HCT116 (cell line): ENCODE measurements around the gene ACOT6. TPM values are rescaled to one million over a fixed set of nuclear protein-coding genes. Genes with fewer than 3 reads are reported as not detected.

Experiments
- ATAC-seq: fragments of 200-7000 bp; cut with Tn5 transposase; 2 replicates; pipeline ENCODE4 v1.9.1; 2020; ENCODE audit warnings: mild to moderate bottlenecking, moderate library complexity
- BruUV-seq: library from RNA; stranded (reverse); fragments of 400-500 nt; replicated peaks from 2 replicates; lab custom pipeline; 2021; lab: Mats Ljungman, UMichigan
- CTCF ChIA-PET: fragments of 300-600 bp; sonication (Branson Sonifier 250); formaldehyde crosslinking; loops from one replicate; lab custom pipeline; 2021; ENCODE audit warnings: antibody characterized with exemption; lab: Charles Lee
- POLR2A ChIA-PET: fragments of 300-600, 350-600 bp; sonication (Branson Sonifier 250); formaldehyde crosslinking; loops from one replicate; lab custom pipeline; 2021; ENCODE audit warnings: antibody characterized with exemption; lab: Charles Lee
- RAD21 ChIA-PET, 2 experiments: fragments of 300-600 bp; sonication (Branson Sonifier 250); formaldehyde crosslinking; loops; one replicate each; lab custom pipeline; 2023; ENCODE audit warnings: low total read pairs in 2 of 2; ENCODE audit not compliant: uncharacterized antibody in 2 of 2, unreplicated experiment in 2 of 2, low non-redundant PET in 1 of 2; lab: Charles Lee
- DNase-seq: peaks from one replicate; pipeline ENCODE4 v3.0.0-alpha.2; 2010; ENCODE audit warnings: low read depth, low spot score
- H2AFZ ChIP-seq: fragments of 200-600 bp; shearing (Covaris generic), sonication (generic); 2 replicates; pipeline ENCODE4 v1.6.1; 2017; ENCODE audit warnings: low read depth, mixed run types, mixed read lengths, antibody characterized with exemption, low read length; ENCODE audit not compliant: poor library complexity, severe bottlenecking
- H3K27ac ChIP-seq: 2 replicates; pipeline ENCODE4 v1.5.1; 2012; ENCODE audit warnings: low read depth, low read length
- H3K27me3 ChIP-seq: fragments of 200-600 bp; sonication (generic); 2 replicates; pipeline ENCODE4 v1.6.1; 2016; ENCODE audit warnings: mixed run types, low read length, mixed read lengths; ENCODE audit not compliant: insufficient read depth
- H3K36me3 ChIP-seq, 2 experiments: fragments of 200-500 bp in 1 of 2; fragments of 200-600 bp in 1 of 2; sonication (Bioruptor generic) in 1 of 2; sonication (generic) in 1 of 2; 2 replicates each; pipeline versions ENCODE4 v1.5.1 to v1.6.1; 2014 to 2016; ENCODE audit warnings: low read length in 2 of 2, inconsistent platforms in 1 of 2, mixed read lengths in 1 of 2, mixed run types in 1 of 2; ENCODE audit not compliant: insufficient read depth in 2 of 2, control insufficient read depth in 1 of 2
- H3K4me1 ChIP-seq, 2 experiments: fragments of 200-600 bp in 1 of 2; sonication (generic) in 1 of 2; 2 replicates each; pipeline versions ENCODE4 v1.5.1 to v1.6.1; 2012 to 2017; ENCODE audit warnings: low read length in 2 of 2, inconsistent platforms in 1 of 2, mild to moderate bottlenecking in 1 of 2, mixed read lengths in 1 of 2, mixed run types in 1 of 2, moderate library complexity in 1 of 2; ENCODE audit not compliant: insufficient read depth in 2 of 2, control insufficient read depth in 1 of 2
- H3K4me2 ChIP-seq: fragments of 200-600 bp; sonication (generic); 2 replicates; pipeline ENCODE4 v1.6.1; 2017; ENCODE audit warnings: mixed run types, low read length, mixed read lengths
- H3K4me3 ChIP-seq, 2 experiments: fragments of 200-600 bp in 1 of 2; sonication (generic) in 1 of 2; replicated peaks in 1 of 2; 2 replicates each; pipeline ENCODE4 v1.5.1; 2011 to 2016; ENCODE audit warnings: low read length in 2 of 2, control low read depth in 1 of 2, low read depth in 1 of 2, mild to moderate bottlenecking in 1 of 2, mixed read lengths in 1 of 2, mixed run types in 1 of 2
- H3K79me2 ChIP-seq: fragments of 200-600 bp; sonication (generic); 2 replicates; pipeline ENCODE4 v1.6.1; 2017; ENCODE audit warnings: mild to moderate bottlenecking, mixed run types, low read length, moderate library complexity, mixed read lengths; ENCODE audit not compliant: insufficient read depth
- H3K9ac ChIP-seq: fragments of 200-600 bp; sonication (generic); 2 replicates; pipeline ENCODE4 v1.6.1; 2016; ENCODE audit warnings: low read length, mixed read lengths
- H3K9me2 ChIP-seq: fragments of 200-600 bp; sonication (generic), shearing (Covaris generic); 2 replicates; pipeline ENCODE4 v1.6.1; 2017; ENCODE audit warnings: mixed run types, mild to moderate bottlenecking, moderate library complexity; ENCODE audit not compliant: insufficient read depth
- H3K9me3 ChIP-seq, 2 experiments: fragments of 200-500 bp in 1 of 2; fragments of 200-600 bp in 1 of 2; sonication (Bioruptor generic) in 1 of 2; sonication (generic) in 1 of 2; 2 replicates each; pipeline ENCODE4 v1.6.1; 2014 to 2017; ENCODE audit warnings: low read length in 2 of 2, mixed read lengths in 2 of 2, inconsistent platforms in 1 of 2, low read depth in 1 of 2, mild to moderate bottlenecking in 1 of 2, mixed run types in 1 of 2, moderate library complexity in 1 of 2; ENCODE audit not compliant: control insufficient read depth in 1 of 2, insufficient read depth in 1 of 2
- H4K20me1 ChIP-seq: fragments of 200-600 bp; sonication (generic), shearing (Covaris generic); 2 replicates; pipeline ENCODE4 v1.6.1; 2017; ENCODE audit warnings: mixed run types, mild to moderate bottlenecking, moderate library complexity; ENCODE audit not compliant: insufficient read depth
- ATF3 ChIP-seq: IDR thresholded peaks from 2 replicates; pipeline ENCODE4 v1.6.1; 2012
- CBX3 ChIP-seq: IDR thresholded peaks from 2 replicates; pipeline ENCODE4 v1.6.1; 2012; ENCODE audit warnings: low read depth
- EZH2 ChIP-seq: fragments of 200-600 bp; sonication (generic); IDR thresholded peaks from 2 replicates; pipeline ENCODE4 v1.6.1; 2017; ENCODE audit warnings: antibody characterized with exemption, mixed run types
- EZH2phosphoT487 ChIP-seq: fragments of 200-600 bp; IDR thresholded peaks from 2 replicates; pipeline ENCODE4 v1.6.1; 2018; ENCODE audit warnings: antibody characterized with exemption, borderline replicate concordance
- FOSL1 ChIP-seq: IDR thresholded peaks from 2 replicates; pipeline ENCODE4 v1.6.1; 2012; ENCODE audit warnings: low read depth
- POLR2A ChIP-seq: IDR thresholded peaks from 2 replicates; pipeline ENCODE4 v1.7.0; 2011; ENCODE audit warnings: borderline replicate concordance; ENCODE audit not compliant: insufficient read depth, insufficient read length; ENCODE audit errors: extremely low read depth
- ZBTB33 ChIP-seq: IDR thresholded peaks from 2 replicates; pipeline ENCODE4 v1.6.1; 2011; ENCODE audit warnings: mild to moderate bottlenecking, low read length, moderate library complexity; ENCODE audit not compliant: insufficient replicate concordance; ENCODE audit errors: extremely low read depth
- ZNF274 ChIP-seq: fragments of 200-500 bp; sonication (Bioruptor generic); IDR thresholded peaks from 2 replicates; pipeline ENCODE4 v1.6.1; 2014; ENCODE audit warnings: mild to moderate bottlenecking, low read depth, low read length, inconsistent platforms
- intact Hi-C: fragments of 100-400 bp; cut with micrococcal nuclease; formaldehyde crosslinking; loops from 2 replicates; pipeline ENCODE4 v1.10.0; 2022
- total RNA-seq: library from RNA; stranded (reverse); gene quantifications from one replicate; pipeline ENCODE4 v1.2.1, GENCODE V29; 2021; ENCODE audit not compliant: unreplicated experiment

Gene ACOT6
- total RNA-seq, 1 experiment from 2014 or later: not detected

- no peak for TF ChIP-seq FOSL1
These were observed 5.1 kb upstream of the ACOT6 start (continued) for GRCh38 chr14:73607241-73607640.

- DNase-seq (no peak), ATAC-seq (no peak)
- Histone ChIP-seq H3K9me2 (no peaks in the 10 kb centered on the region), H3K9ac (no peak overlapping the region), H4K20me1 (no peaks in the 10 kb centered on the region), H3K79me2 (no peaks in the 10 kb centered on the region), H3K27ac (no peak overlapping the region), H3K4me3 (no peak overlapping the region), H3K4me2 (no peak overlapping the region), H3K27me3 (no peaks in the 10 kb centered on the region), H3K9me3 (no peaks in the 10 kb centered on the region), H3K36me3 (no peaks in the 10 kb centered on the region), H2AFZ (no peak overlapping the region), H3K4me1 (peaks cover 0 to 13% of the 10 kb centered on the region in 2 experiments; a peak in 2 of 4 replicates)
- POLR2A ChIA-PET: no interaction called here
- no TSS peak for BruUV-seq
- CTCF ChIA-PET: no interaction called here
- RAD21 ChIA-PET: no interaction called here
- intact Hi-C loops: no loop called here
- no peak for TF ChIP-seq ZBTB33
- no peak for TF ChIP-seq EZH2phosphoT487
- no peak for TF ChIP-seq EZH2
- TF ChIP-seq CBX3: no peak
- TF ChIP-seq POLR2A: no peak
- TF ChIP-seq FOSL1: no peak
- no peak for TF ChIP-seq ZNF274
- TF ChIP-seq ATF3: no peak
These were observed 1.6 kb upstream of the ACOT6 start for GRCh38 chr14:73610687-73611086.
